Esophagus mucosa (tissue), 1 donor: ENCODE results near the gene PCLAF. TPM values are rescaled to one million over a fixed set of nuclear protein-coding genes. Genes with fewer than 3 reads are reported as not detected.
A peak's percentile ranks its signal among the peaks of the same experiment; 100 is the strongest.
"Not testable (repeated sequence)": the region's sequence is repeated elsewhere in the genome, so short reads cannot be mapped to it uniquely, and the experiment has no call there.

Experiments
- ATAC-seq: fragments of 200-7000 bp; cut with Tn5 transposase; one replicate; pipeline ENCODE4 v1.9.1; 2020
- total RNA-seq: library from RNA; stranded (reverse); gene quantifications from one replicate; pipeline ENCODE4 v1.2.4, GENCODE V29; 2023
- donor health status: DM: yes; HTN: yes; CAD: no.

Gene PCLAF
- total RNA-seq, 1 donor from 2014 or later, result 18.3 TPM

- ATAC-seq, result no peak
Measured at GRCh38 chr15:64361259-64361658, 20.0 kb downstream of the PCLAF start.

- ATAC-seq, result no peak
Measured at GRCh38 chr15:64356710-64357040, 24.6 kb downstream of the PCLAF start.

- peak; percentile 98 for ATAC-seq
Measured at GRCh38 chr15:64355944-64356709, 25.1 kb downstream of the PCLAF start, which contains the start of gene CSNK1G1. CSNK1G1 (minus strand) TSS chr15:64356173; CDS start chr15:64300499, 55,674 bp downstream.

DNA sequence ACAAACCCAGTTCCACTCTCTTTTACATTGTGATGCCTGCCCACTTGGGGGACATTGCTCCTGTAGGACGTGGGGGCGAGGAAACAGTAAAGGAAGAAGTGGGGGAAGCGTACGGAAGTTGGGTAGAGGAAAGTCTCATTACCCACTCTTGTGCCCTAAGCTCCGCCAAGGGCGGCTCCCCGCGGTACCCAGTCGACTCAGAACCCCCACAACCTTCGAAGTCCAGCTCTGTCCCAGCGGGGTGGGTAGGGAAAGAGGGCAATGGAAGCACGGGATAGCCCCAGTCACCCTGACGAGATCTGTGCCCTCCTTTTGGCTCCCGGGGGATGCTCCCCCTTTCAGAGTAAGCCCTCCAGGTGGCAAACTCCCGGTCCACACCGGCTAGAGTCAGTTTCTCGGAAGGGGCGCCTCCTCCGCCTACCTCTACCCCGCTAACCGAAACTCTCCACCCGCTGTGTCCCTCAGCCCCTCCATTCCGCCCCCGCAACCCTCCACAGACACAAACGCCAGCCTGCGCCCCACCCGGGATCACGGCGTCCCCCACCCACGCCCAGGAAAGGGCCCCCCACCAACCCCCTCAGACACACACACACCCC, 25.8 kb downstream of the PCLAF start:
- peak; percentile 39 for ATAC-seq

DNA sequence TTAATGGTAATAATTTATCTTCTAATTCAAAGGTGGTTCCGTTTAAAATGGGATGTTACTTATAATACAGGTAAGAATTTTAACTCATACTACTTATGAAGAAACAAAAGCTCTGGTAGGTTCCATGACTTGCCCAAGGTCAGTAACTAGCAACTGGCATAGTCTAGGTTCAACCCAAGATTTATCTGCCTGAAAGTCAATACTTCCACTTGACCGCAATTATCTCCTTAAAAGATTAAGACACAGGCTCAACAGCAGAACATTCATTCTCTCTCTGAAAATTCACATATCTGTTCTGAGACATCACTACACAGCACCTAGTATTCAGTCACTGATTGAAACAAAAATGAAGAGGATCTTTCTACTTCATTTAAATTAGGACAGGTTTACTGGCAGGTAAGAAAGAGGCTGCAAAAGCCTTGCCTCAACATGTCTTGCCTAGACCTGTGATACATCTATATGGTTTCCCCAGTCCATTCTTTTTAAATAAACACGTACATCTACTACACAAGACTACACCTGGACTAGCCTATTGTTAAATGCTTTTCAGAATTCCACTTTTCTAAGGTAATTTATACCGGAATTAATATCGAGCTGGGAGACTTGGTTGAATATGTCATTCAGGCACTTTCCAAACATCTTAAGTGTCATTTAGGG, 26.4 kb downstream of the PCLAF start:
- peak; percentile 62 for ATAC-seq

GRCh38 chr15:64351265-64351664, 30.0 kb downstream of the PCLAF start:
- no peak for ATAC-seq

DNA sequence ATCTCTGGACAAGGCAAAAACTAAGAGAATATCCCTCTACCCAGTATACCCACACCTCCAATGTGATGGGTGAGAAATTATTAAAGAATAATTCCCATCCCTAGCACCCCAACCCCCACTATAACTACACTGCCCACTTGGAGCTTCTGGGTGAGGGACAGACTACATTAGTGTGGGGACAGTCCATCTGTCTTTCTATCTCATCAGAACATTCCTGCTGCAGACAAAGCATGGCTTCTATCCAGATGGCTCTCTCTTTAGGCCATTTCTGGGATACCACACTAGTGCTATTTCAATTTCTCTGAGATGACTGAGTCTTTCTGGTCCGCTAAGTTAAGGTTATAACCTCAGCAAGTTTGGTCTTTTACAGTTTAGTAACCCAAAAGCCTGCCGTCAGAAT, 31.9 kb downstream of the PCLAF start:
- ATAC-seq, result no peak

DNA sequence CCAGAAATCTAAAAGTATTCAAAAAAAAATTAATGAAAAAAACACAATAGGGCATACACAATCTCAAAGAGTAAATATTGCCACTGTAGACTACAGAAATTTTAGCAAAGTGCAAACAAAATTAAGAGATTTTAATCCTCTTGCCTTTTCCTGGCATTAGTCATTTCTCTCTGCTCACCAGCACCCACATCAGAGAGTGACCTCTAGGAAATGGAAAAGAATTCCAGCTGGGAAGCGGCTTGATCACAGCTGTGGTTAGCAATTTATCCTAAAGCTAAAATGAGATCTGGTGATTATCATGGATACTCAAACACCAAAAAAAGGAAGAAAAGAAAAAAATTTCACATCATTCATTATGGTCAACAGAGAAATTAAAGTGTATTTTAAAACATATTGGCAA, 32.8 kb downstream of the PCLAF start:
- ATAC-seq, result no peak

GRCh38 chr15:64346242-64346641, 35.0 kb downstream of the PCLAF start:
- not testable (repeated sequence) for ATAC-seq

DNA sequence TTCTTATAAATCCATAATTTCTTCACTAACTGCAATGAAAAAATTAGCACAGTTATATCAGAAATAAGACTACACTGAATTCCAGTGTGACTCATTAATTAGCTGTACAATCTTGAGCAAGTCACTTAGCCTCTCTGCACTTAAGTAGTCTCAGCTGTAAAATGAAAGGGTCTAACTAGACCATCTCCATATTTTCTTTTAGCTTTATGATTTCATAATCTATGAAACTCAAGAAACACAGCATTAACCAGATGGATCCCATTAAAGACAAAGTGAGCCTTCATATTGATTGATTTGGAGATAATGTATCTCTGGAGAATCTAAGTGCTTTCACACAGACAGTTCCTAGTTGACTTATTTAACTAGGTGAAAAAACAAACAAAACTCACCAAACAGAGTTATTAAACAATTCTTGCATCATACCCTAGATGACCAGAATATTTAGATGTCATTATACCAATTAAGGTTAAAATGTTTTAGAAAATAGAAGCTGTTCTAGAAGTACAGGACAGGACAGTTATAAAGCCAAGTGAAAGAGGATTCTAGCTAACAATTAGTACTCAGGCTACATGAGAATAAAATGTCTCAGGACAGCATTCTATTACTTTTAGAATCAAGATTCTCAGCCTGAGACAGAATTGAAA, 36.5 kb downstream of the PCLAF start:
- ATAC-seq, result no peak

DNA sequence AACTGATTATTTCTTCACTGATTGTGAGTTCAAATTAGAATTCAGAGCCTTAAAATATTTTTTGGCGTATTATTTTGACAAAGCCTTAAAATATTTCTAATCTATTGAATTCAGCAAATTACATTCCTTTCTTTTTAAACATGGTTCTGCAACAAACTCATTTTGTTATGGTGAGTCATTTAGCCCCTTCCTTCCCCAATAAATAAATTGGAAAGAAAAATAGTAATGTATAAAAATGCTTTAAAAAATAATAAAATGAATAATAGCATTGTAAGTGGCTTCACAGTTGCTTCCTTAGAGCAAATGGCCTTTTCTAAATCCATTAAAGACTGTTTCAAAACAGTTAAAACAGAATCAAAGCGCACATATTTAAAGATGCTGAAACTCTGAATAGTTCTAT, 37.4 kb downstream of the PCLAF start:
- ATAC-seq, result no peak

DNA sequence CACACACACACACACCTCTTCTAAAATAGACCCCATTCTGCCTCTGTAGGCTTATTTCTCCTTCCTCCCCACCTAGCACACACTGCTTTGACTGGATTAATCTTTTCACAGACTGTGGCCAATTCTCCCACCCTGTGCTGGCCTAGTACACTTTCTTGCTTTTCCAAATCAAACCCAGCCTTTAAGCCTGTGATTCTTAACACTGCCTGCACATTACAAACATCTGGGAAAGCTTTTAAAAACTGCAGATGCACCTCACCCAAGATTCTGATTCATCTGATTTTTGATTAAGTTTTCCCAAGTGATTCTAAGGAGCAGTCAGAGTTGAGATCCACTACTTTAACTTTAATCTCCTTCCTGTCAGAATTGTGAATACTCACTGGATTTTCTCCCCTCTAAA, 38.0 kb downstream of the PCLAF start:
- ATAC-seq, result no peak

DNA sequence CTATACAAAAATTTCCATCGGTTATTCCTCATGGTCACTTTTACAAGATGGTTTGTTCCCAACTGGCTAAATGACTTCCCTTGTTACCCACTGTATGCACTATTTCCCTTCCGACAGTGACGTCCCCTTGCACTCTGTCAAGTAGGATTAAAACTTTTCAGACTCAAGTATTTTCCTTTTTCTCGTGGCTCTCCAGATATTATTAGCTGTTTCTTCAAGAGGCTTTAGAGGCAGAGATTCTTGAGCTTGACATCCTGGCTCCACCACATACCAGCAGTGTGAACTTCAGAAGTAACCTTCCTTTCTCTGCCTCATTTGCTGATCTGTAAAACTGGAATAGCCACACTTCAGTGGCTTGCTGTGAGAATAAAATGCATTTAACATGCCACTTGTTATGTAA, 39.3 kb downstream of the PCLAF start:
- no peak for ATAC-seq

DNA sequence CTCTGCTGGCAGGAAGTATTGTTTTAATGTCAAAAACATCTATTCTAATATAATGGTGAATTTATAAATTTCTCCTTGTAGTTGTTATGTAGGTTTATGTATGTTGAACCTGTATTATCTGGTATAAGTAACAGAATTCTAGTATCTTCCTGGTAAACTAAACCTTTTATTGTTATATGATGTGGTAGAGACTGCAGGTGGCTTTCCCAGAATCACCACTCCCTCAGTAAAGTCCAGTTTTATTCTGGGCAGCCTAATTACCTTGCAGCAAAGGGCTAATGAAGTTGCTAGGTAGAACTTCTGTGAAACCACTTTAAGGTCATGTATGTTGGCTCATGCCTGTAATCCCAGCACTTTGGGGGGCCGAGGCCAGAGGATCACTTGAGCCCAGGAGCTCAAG, 40.9 kb downstream of the PCLAF start:
- ATAC-seq, result no peak

DNA sequence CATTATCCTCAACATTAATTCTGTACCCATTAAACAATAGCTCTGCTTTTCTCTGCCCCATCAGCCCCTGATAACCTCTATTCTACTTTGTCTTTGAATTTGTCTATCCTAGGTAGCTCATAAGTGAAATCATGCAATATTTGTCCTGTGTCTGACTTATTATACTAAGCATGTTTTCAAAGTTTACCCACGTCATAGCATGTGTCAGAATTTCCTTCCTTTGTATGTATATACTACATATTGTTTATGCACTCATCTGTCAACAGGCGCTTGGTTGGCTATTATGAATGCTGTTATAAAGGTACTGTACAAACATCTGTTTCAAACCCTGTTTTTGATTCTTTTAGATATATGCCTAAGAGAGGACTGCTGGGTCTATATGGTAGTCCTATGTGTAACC, 43.5 kb downstream of the PCLAF start:
- ATAC-seq, result no peak

GRCh38 chr15:64333986-64334929, 47.0 kb downstream of the PCLAF start:
- peak; percentile 75 for ATAC-seq

DNA sequence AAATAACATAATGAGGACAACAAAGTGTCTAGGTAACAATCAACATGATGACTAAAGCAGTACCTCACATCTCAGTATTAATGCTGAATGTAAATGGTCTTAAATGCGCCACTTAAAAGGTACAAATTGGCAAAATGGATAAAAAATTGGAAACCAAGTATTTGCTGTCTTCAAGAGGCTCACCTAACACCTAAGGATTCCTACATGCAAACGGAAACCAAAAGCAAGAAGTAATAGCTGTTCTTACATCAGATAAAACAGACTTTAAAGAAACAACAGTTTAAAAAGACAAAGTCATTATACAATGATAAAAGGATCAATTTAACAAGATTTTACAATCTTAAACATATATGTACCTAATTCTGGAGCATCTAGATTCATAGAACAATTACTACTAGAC, 47.7 kb downstream of the PCLAF start:
- no peak for ATAC-seq

- ATAC-seq, result not testable (repeated sequence)
Measured at GRCh38 chr15:64331668-64332067, 49.6 kb downstream of the PCLAF start.

DNA sequence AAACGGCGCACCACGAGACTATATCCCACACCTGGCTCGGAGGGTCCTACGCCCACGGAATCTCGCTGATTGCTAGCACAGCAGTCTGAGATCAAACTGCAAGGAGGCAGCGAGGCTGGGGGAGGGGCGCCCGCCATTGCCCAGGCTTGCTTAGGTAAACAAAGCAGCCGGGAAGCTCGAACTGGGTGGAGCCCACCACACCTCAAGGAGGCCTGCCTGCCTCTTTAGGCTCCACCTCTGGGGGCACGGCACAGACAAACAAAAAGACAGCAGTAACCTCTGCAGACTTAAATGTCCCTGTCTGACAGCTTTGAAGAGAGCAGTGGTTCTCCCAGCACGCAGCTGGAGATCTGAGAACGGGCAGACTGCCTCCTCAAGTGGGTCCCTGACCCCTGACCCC, 54.3 kb downstream of the PCLAF start:
- ATAC-seq, result not testable (repeated sequence)

DNA sequence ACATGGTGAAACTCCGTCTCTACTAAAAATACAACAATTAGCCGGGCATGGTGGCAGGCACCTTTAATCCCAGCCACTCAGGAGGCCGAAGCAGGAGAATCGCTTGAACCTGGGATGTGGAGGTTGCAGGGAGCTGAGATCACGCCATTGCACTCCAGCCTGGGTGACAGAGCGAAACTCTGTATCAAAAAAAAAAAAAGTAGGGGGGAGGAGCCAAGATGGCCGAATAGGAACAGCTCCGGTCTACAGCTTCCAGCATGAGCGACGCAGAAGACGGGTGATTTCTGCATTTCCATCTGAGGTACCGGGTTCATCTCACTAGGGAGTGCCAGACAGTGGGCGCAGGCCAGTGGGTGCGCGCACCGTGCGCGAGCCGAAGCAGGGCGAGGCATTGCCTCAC, 54.8 kb downstream of the PCLAF start:
- ATAC-seq, result peak; percentile 75

DNA sequence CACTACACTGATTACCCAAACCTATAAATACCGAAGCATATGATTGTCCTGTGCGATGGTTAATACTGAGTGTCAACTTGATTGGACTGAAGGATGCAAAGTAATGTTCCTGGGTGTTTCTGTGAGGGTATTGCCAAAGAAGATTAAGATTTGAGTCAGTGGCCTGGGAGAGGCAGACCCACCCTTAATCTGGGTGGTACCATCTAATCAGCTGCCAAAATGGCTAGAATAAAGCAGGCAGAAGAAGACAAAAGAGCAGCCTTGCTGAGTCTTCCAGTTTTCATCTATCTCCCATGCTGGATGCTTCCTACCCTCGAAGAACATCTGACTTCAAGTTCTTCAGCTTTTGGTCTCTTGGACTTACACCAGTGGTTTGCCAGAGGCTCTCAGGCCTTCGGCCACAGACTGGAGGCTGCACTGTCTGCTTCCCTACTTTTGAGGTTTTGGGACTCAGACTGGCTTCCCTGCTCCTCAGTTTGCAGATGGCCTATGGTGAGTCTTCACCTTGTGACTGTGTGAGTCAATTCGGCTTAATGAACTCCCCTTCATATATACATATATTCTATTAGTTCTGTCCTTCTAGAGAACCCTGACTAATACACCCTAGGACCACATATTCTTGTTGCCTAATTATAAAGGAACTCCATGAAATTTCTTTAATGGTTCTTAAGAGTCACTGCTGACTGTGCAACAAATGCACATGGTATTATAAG, 56.9 kb downstream of the PCLAF start:
- peak; percentile 55 for ATAC-seq

GRCh38 chr15:64315216-64315615, 66.0 kb downstream of the PCLAF start:
- ATAC-seq, result peak; percentile 67
